Measurements from ENCODE around the gene CCDC88A.
"Not testable (repeated sequence)": the region's sequence is repeated elsewhere in the genome, so short reads cannot be mapped to it uniquely, and the experiment has no call there.

CCDC88A gene

GRCh38 chr2:55296393-55296792 is 123.3 kb downstream of the CCDC88A start:
- no peak for FAIRE-seq

GRCh38 chr2:55283083-55283482 is 136.6 kb downstream of the CCDC88A start:
- no peak for FAIRE-seq

- FAIRE-seq, result no peak
These were observed 137.3 kb downstream of the CCDC88A start for GRCh38 chr2:55282110-55282917.

- not testable (repeated sequence) for FAIRE-seq
These were observed 138.7 kb downstream of the CCDC88A start for GRCh38 chr2:55280851-55281546.

GRCh38 chr2:55279859-55280424 is 139.7 kb downstream of the CCDC88A start:
- not testable (repeated sequence) for FAIRE-seq

DNA sequence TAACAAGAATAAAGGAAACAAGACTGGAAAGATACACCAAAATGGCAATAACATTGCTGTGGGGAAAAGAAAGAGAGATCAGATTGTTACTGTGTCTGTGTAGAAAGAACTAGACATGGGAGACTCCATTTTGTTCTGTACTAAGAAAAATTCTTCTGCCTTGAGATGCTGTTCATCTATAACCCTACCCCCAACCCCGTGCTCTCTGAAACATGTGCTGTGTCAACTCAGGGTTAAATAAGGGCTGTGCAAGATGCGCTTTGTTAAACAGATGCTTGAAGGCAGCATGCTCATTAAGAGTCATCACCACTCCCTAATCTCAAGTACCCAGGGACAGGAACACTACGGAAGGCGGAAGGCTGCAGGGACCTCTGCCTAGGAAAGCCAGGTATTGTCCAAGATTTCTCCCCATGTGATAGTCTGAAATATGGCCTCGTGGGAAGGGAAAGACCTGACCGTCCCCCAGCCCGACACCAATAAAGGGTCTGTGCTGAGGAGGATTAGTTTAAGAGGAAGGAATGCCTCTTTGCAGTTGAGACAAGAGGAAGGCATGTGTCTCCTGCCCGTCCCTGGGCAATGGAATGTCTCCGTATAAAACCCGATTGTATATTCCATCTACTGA is 140.3 kb downstream of the CCDC88A start:
- not testable (repeated sequence) for FAIRE-seq

- no peak for FAIRE-seq
These were observed 142.3 kb downstream of the CCDC88A start for GRCh38 chr2:55277310-55277709.

- not testable (repeated sequence) for FAIRE-seq
These were observed 145.3 kb downstream of the CCDC88A start for GRCh38 chr2:55274346-55274745.

GRCh38 chr2:55269645-55269990 is 150.0 kb downstream of the CCDC88A start:
- FAIRE-seq, result no peak

- no peak for FAIRE-seq
These were observed 150.6 kb downstream of the CCDC88A start, which contains the start of gene MTIF2 for GRCh38 chr2:55268907-55269644. Gene MTIF2 (minus strand): TSS chr2:55269231. CDS start chr2:55263858, 5,373 bp downstream.

DNA sequence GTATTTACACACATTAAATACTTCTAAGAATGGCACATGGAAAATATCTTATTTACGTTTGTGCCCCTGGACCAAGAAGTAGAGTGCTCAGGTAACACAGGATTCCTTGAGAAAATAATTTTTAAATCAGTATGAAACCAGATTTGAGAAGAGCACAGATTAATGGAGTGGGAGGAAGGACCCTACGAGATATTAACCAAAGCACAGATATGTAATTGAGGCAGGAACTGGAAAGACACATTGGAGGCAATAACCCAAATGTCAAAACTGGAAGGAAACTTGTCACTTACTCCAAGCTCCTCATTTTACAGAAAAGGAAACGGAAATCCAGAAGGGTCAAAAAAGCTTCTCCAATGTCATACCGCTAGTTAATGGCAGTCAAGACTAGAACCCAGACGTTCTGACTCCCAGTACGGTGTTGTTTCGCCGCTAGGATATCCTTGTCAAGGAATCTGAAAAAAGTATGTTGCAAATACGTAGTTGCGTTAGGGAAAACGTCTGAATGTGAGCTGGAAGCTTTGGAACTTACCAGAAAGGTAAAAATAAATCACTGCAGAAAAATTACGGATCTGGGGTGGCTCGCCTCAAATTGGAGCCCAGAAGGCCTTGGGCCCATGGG is 151.3 kb downstream of the CCDC88A start:
- no peak for FAIRE-seq

DNA sequence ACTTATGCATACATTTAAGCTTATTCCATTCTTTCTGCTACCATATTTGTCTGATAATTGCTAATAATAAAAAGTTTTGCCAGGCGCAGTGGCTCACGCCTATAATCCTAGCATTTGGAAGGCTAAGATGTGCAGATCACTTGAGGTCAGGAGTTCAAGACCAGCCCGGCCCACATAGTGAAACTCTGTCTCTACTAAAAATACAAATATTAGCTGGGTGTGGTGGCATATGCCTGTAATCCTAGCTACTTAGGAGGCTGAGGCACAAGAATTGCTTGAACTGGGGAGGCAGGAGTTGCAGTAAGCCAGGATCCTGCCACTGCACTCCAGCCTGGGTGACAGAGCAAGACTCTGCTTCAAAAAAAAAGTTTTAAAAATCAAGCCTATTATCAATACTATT is 160.1 kb downstream of the CCDC88A start:
- not testable (repeated sequence) for FAIRE-seq

GRCh38 chr2:55252832-55253231 is 166.8 kb downstream of the CCDC88A start:
- no peak for FAIRE-seq

DNA sequence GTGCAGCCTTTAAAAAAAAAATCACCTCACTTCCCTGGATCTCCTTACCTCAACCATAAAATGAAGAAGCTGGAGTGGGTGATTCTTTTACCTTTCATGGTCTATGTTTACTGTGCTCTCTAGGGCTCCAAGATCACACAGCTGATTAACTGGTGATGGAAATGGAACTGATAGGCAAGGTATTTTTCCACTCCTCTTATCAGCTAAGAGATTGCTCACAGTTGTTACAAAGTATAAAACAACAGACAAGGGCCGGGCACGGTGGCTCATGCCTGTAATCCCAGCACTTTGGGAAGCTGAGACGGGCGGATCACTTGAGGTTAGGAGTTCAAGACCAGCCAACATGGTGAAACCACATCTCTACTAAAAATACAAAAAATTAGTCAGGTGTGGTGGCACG is 172.6 kb downstream of the CCDC88A start:
- FAIRE-seq, result no peak

GRCh38 chr2:55245411-55245810 is 174.2 kb downstream of the CCDC88A start:
- FAIRE-seq, result no peak

- FAIRE-seq, result no peak
These were observed 177.0 kb downstream of the CCDC88A start for GRCh38 chr2:55242617-55243016.

DNA sequence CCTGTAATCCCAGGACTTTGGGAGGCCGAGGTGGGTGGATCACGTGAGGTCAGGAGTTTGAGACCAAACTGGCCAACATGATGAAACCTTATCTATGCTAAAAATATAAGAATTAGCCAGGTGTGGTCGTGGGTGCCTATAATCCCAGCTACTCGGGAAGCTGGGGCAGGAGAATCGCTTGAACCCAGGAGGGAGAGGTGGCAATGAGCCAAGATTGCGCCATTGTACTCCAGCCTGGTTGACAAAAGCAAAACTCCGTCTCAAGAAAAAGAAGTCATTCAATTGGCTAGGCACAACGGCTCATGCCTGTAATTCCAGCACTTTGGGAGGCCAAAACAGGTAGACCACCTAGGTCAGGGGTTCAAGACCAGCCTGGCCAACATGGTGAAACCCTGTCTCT is 178.1 kb downstream of the CCDC88A start:
- FAIRE-seq, result not testable (repeated sequence)

DNA sequence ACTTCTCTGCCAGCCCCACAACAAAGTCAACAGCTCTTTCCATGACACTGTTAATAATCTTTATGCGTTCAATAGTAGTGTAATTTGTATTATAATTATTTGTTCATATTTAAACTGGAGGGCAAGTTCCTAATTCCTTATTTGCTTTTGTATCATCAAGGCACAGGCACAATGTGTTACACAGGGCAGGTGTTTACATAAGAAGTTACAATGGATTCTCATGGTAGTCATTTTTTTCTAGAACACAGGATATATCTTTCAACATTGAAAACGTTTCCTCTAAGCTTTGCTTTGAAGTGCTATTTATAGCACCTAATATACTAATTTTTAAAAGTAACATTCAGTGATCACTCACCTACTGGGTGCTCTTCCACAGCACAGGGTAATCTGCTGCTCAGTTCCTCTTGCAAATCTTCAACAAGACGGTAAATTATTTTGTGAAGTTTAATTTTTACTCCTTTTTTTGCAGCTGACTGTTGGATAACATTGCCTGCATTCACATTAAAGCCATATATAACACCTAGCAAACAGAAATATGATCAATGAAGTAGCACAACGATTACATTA is 179.9 kb downstream of the CCDC88A start:
- FAIRE-seq, result no peak
